ENCODE measurements around the gene DYSF. TPM values are rescaled to one million over a fixed set of nuclear protein-coding genes. Genes with fewer than 3 reads are reported as not detected.
"Not testable (repeated sequence)": the region's sequence is repeated elsewhere in the genome, so short reads cannot be mapped to it uniquely, and the experiment has no call there.

DYSF gene
- total RNA-seq, 1 donor, result 0.81 TPM

DNA sequence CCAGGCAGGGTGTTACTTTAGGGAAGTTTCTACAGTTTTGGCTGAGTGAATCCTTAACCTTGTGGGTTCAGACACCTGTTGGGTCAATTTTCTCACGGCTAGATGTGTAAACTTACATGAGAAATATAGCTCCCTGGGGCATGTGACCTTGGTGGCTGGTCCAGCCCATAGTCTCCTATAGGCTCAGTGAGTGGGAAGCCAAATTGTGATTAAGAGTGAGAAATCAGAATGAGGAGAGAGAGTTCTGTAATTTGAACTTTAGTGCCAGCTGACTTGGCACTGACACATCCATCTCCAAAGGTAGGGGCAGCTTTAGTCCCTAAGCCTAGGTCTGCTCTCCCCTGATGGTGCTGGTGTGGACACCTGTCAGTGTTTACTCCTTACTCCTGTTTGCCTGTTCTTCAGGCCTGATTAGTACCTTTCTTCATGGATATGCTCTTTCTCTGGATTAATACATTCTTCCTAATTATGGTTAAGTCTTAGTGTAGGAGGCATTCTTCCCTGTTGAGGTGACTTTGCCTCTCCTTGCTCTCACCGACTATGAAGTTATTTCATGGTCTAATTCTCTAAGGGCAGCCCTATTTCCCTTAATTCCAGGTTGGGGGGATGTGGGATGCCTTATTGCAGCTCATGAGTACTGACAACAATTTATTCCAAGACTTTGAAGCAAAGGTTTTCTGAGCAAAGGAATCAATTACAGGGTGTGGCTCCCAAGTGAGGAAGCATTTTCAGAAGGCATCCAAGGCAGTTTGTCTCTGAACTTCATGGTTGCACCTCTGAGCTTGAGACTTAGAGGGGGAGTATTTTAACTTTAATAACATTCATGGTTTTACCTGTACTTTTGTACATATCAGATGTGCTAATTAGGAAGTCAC lies 177.3 kb downstream of the DYSF start:
- no peak for DNase-seq (ENCODE audit: low read depth in 2 of 3, low spot score in 2 of 3)

DNA sequence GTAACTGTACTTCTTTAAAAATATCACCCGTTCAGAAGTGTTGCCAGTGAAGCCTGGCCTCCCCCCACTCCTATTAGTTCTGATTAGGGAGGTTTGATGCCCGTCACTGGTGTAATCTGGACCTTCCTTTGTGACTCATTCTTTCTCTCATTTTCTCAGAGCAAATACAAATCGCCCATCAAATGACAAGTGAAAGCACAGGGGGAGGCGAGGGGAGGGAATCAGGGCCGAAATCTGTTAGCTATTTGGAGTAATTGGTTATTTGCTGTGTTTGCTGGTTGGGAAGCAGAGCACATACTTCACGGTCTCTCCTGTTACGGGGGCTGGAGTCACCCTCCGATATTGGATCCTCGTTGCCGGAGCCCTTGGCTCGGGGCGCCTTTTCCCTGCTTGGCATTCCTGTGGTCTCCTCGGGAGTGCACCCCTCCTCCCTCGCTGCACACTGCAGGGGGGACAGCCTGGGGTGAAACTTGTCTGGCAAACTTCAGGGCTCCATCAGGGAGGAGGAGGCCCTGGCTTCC lies 178.1 kb downstream of the DYSF start:
- DNase-seq (ENCODE audit: low read depth in 2 of 3, low spot score in 2 of 3), result no peak

DNA sequence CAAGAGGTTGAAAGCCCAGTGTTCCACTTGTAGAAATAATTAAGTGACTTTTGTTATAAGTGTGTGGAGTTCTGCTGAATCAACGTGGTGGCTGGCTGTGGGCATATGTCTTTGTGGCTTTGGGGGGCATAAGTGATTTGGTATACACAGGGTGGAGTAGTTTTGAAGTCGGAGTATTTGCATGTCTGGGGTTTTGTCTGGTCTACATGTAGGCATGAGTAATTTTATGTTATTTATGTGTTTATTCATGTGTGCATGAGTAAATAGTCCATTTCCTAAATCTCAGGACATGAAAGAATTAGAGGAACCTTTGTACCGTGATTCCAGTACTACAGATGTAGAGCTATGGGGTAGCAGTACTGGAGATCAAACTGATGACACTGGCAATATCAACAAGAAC lies 179.7 kb downstream of the DYSF start:
- no peak for DNase-seq (ENCODE audit: low read depth in 2 of 3, low spot score in 2 of 3)

DNA sequence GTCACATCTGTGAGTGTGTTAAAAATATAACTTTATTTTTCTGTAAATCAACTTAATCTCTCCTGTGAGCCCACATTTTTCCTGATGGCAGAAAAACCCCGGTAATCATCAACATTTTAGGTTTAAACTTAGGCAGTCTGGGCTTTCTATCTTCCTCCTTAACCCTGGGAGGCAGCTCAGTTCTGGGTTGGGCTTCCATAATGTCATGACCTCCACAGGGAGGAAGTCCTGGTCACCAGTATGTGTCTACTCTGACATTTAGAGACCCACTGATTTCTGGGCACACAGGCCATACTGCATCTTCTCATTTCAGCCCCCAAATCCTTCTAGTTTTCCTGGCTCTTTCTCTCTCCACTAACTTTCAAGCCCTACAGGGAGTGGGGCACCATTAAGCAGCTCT lies 181.2 kb downstream of the DYSF start:
- no peak for DNase-seq (ENCODE audit: low read depth in 2 of 3, low spot score in 2 of 3)

DNA sequence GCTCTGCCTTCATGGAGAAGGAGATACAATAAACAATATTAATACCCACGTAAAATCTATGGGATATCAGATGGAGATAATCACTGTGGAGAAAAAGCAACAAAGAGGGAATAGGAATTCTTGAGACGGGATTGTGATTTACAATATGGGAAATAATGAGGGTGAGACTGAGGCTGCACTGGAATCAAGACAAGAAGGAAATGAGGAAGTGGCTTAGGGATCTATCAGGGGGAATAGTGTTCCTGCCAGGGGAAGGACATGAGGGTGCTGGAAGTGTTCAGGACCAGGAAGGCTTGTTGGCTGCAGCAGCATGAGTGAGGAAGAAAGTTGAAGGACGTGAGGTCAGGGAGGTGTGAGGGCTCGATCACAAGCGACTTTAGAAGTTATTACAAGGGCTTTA lies 182.4 kb downstream of the DYSF start:
- no peak for DNase-seq (ENCODE audit: low read depth in 2 of 3, low spot score in 2 of 3)

DNA sequence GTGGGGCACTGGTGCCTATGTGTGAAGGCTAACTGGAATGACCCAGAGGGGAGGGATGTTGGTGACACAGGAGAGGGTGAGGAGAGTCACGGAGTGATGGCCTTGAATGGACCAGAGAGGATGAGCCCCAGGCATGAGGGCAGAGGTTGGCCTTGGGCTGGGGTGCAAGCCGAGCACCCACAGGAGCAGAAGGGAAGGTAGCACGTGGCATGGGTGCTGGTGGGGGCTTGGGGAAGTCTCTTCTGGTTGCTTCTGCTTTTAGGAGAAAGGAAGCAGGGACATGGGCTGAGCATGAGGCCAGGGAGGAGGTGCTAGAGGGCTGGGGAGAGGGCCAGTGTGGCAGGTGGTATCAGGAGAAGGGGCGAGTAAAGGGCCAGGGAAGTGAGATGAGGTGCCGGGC lies 183.8 kb downstream of the DYSF start:
- no peak for DNase-seq (ENCODE audit: low read depth in 2 of 3, low spot score in 2 of 3)

DNA sequence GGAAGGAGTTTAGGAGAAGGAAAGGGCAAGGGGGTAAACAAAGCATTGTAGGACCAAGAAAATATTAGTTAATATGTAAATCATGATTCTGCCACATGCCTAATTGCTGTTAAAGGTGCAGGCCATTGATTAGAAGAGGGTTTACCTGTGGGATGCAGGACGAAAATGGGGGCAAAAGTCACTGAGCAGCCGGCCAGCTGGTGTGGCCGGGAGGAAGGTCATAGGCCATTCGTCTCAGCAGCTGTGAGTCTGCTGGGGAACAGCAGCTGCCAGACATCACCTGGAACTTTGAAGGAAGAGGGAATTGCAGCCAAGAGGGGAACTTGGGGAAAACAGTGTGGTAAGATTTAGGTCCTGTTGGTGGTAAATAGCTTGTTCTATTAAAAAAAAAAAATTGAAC lies 184.4 kb downstream of the DYSF start:
- no peak for DNase-seq (ENCODE audit: low read depth in 2 of 3, low spot score in 2 of 3)

DNA sequence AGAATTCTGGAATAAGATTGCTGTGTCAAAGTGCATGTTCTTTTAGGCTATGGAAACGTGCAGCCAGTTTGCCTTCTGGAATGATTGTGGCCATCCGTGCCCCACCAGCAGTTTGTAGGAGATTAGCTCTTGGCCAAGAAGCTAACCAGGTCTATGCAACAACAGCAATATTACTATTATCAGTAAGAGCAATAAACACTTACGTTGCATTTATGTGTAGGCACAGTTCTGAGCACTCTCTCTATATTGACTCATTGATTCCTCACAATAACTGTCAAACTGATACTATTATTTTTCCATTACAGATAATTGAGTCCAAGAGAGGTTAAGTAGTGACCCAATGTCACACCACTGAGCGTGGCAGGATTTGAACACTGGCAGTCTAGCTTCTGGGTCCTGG lies 186.4 kb downstream of the DYSF start:
- DNase-seq (ENCODE audit: low read depth in 2 of 3, low spot score in 2 of 3), result no peak

DNA sequence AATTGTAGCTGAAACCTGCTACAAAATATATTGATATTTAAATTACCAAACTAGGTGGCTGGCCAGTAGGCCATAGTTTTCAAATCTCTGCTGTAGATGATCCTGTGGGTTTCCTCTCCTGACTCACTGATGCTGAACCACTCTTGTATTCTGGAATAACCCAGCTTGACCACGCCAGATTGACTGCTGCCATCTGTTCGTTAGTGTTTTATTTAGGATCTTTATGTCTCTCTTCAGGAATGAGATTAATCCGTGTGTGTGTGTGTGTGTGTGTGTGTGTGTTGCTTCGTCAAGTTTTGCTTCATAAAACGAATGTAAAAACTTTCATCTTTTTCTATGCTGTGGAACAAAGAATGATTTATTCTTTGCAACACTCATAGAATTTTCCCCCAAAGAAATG lies 187.1 kb downstream of the DYSF start:
- DNase-seq (ENCODE audit: low read depth in 2 of 3, low spot score in 2 of 3), result no peak

DNA sequence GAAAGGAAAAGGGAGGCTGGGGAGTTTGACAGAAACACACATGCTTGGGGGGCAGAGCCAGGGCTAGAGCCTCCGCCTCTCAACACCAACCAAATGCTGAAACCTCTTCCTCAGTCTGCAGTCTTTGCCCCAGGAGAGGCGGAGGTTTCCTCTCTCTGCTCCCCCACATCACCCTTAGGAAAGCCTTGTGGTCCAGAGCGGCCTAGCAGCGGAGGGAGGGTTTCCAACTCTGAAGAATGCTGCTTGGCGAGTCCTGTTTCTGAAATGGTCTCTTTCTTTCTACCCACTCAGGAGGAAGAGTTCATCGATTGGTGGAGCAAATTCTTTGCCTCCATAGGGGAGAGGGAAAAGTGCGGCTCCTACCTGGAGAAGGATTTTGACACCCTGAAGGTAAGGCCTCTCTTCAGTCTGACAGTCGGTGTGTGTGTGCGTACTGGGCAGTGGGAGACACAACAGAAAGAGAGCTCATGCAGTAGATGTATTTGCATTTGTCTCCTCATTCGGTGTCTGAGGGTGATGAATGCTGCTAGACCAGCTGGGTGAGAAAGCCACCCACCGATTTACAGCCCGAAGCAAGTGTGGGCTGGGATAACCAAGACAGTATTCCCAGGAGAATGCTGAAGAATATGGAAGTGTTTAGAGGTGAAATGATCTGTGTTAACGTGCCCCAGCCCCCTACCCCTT lies 190.5 kb downstream of the DYSF start:
- no peak for DNase-seq (ENCODE audit: low read depth in 2 of 3, low spot score in 2 of 3)

DNA sequence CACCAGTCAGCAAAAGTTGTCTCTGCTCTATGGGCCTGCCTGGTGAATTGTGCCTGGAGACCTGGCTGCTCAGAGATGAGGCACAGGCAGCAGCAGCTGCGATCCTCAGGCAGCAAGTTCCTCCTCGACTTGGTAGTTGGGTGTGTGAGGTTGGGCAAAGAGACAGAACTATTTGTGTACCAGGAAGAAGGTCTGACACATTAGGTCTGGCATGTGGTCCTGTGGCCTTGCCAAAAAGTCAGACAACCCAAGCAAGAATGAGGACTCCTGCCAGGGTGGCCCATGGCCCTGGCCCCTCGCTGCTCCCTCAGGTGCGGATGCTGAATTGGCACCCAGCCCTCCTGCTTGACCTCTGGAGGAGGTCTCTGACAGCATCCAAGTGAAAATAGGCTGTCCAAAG lies 192.7 kb downstream of the DYSF start:
- no peak for DNase-seq (ENCODE audit: low read depth in 2 of 3, low spot score in 2 of 3)

DNA sequence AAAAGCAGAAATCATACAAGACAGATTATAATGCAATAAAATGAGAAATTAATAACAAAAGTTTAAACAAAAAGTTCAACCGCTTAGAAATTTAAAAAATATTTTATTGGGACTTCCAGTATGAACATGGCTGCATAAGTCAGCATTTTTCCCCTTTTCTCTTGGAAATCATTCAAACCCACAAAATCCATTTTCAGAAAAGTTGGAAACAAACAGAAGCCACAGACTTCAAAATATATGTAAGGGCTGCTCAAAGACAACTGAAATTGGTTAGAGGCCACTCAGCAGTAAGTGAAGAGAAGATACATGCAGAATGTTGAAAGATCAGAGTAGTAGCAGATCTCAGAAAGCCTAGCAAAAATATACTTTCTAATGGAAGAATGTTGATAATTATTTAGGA lies 194.0 kb downstream of the DYSF start:
- no peak for DNase-seq (ENCODE audit: low read depth in 2 of 3, low spot score in 2 of 3)

DNA sequence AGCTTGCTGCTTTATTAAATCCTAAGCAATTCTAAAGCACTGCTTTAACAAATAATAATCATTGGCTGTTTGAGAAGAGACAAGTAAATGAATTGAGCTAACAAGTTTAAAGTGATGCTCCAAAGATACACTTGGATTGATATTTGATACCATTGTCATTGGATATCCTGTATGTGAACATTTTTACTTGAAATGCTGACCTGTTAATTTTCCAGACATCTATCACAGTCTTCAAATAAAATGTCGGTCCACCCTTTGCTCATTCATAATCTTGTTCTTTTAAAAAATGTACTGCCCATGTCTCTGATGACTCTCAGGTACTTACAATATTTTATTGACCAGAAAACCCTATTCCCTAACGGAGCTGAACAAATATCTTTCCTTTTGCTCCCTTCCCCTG lies 202.1 kb downstream of the DYSF start:
- DNase-seq (ENCODE audit: low read depth in 2 of 3, low spot score in 2 of 3), result no peak

DNA sequence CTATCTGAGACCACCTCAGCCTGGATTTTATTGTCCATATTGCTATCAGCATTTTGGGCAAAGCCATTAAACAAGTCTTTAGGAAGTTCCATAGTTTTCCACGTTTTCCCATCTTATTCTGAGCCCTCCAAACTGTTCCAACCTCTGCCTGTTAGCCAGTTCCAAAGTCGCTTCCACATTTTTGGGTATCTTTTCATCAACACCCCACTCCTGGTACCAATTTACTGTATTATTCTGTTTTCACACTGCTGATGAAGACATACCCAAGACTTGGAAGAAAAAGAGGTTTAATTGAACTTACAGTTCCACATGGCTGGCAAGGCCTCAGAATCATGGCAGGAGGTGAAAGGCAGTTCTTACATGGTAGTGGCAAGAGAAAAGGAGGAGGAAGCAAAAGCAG lies 204.9 kb downstream of the DYSF start:
- DNase-seq (ENCODE audit: low read depth in 2 of 3, low spot score in 2 of 3), result not testable (repeated sequence)

DNA sequence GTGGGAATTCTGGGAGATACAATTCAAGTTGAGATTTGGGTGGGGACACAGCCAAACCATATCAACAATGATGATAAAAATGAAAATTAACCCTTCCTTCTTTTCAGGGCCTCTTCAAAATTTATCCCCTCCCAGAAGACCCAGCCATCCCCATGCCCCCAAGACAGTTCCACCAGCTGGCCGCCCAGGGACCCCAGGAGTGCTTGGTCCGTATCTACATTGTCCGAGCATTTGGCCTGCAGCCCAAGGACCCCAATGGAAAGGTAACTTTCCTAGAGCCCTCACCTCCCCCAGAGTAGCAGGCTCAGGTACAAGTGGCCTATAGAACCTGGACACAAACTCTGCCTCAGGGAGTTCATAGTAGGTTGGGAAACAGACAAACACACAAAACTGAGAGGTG lies 205.4 kb downstream of the DYSF start:
- DNase-seq (ENCODE audit: low read depth in 2 of 3, low spot score in 2 of 3), result no peak

DNA sequence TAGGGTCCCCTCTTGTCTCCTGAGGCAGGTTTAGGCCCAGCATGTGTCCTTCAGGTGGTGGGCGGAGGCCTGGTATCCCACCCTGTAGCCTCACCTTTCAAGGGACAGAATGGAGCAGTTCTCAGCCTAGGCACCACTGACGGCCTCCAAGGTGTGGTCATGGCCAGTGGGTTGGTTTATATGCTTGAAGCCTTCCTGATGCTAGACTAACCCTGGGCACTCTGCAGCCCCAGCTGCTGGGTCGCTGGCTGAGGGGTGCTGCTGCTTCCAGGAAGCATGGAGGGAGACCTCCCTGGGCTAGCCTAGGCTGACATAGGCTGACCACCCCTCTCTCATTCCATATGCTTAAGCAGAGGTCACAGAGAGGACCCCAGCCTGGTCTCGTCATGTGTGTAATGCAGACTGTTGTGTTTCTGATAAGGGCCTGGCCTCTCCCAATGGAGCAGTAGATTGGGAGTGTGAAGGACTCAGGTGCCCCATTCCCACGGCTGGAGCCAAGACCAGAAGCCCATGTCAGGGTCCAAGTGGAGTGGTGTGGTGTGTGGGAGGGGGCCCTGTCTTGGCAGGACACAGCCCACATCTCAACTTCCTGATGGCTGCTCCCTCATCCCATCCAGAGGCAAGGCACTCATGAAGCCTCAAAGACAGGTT lies 206.6 kb downstream of the DYSF start:
- DNase-seq (ENCODE audit: low read depth in 2 of 3, low spot score in 2 of 3), result no peak

DNA sequence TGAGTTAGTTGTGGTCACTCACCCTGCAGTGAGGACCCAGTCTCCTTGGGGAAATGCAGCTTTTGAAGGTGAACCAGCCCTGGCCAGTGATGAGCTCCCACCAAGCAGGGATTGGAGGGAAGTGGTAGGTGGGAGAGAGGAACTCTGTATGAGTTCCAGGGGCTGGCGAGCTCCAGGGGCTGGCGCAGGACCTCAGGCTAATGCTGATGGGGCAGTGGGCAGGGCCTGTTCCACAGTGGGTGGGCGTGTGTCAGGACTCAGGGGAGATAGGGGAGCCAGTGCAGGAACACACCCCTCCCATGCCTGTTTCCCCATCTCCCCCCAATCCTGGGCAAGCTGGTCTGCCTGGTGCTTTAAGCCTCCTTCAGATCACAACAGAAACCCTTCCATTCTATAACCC lies 208.4 kb downstream of the DYSF start:
- DNase-seq (ENCODE audit: low read depth in 2 of 3, low spot score in 2 of 3), result no peak

DNA sequence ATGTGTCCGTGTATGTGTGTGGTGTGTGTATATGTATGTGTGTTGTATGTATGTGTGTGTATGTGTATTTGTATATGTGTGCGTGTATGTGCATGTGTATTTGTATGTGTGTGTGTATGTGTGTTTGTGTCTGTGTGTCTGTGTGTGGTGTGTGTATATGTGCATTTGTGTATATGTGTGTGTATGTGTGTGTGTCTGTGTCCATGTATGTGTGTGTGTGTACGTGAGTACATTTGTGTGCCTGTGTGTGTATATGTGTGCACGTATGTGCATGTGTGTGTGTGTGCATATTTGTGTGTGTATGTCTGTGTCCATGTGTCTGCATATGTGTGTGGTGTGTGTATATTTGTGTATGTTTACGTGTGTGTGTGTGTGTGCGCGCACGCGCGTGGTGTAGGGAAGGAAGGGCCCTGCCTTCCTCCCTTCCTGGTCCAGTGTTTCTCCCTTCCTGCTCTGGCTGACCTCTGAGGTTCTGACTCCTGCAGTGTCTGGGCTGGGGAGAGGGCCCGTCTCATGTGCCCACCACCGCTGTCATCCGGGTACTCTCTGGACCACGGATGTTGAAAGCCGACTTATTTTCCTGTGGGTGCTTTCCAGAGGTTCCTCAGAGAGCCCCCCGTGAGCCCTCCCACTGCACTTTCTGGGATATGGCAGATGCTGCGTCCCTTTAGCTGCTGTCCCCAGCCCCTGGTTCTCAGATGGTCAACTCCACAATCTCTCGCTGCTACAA lies 209.5 kb downstream of the DYSF start:
- no peak for DNase-seq (ENCODE audit: low read depth in 2 of 3, low spot score in 2 of 3)

DNA sequence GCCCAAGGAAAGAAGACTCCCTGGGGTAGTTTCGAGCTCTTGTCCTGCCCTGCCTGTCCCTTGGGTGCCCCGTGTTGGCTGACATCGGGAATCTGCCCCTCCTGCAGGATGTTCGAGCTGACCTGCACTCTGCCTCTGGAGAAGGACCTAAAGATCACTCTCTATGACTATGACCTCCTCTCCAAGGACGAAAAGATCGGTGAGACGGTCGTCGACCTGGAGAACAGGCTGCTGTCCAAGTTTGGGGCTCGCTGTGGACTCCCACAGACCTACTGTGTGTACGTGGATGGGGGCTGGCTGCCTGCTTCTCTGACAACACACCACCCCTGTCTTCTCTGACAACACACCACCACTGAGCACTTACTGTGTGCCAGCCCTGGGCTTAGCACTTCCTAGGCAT lies 210.8 kb downstream of the DYSF start:
- no peak for DNase-seq (ENCODE audit: low read depth in 2 of 3, low spot score in 2 of 3)

DNA sequence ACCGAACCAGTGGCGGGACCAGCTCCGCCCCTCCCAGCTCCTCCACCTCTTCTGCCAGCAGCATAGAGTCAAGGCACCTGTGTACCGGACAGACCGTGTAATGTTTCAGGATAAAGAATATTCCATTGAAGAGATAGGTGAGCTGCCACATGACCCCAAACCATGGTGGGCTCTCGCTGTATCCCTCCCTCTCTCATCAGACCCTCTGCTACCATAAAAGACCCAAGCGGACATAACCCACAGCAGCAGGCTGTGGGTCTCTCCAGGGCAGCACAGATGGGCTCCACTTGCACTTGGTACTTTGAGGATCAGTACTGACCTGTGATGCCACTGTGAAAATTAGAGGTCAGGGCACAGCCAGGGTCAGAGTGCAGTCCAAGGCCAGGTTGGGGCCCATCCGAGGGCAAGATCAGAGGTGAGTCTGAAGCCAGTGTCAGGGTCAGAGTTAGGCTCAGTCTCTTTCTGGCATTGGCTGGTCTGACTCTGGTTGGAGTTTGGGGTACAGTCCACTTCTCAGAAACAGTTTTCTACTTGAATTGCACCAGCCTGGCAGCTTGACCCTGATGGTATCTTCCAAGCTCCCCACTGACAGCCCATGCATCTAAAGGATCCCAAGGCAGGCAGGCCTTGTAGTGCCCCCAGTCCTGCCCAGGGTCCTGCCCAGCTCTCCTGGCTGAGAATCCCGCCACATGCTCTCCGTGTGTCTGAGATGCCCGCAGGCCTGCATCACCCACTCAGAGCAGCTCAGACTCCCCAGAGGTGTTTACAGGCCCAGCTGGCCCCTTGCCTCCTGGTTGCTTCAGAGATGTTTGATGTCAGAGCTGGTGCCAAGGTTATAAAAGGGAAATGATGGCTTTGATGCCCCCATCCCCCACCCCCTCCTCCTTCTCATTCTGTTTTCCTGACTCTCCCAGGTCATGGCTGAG lies 212.1 kb downstream of the DYSF start:
- DNase-seq (ENCODE audit: low read depth in 2 of 3, low spot score in 2 of 3), result no peak

Measured in hematopoietic multipotent progenitor cell (in vitro differentiated cells).